Sigmoid colon (tissue), 4 donors: ENCODE measurements around the gene ANKRD44.

Source experiments
- EP300 ChIP-seq, 4 donors: sonication (generic); formaldehyde crosslinking; IDR thresholded peaks; one replicate each; pipeline ENCODE4 v1.6.1; 2017; ENCODE audit warnings: antibody characterized with exemption in 4 of 4
- POLR2A ChIP-seq, 2 donors: fragments of 450-650 bp; IDR thresholded peaks; one replicate each; pipeline ENCODE4 v1.6.1; 2016; ENCODE audit warnings: antibody characterized with exemption in 2 of 2, mild to moderate bottlenecking in 2 of 2, moderate library complexity in 2 of 2
- TF ChIP-seq, protein P1 (sequence below), 4 experiments: fragments of 450-650 bp in 3 of 4; fragments of 200-600 bp in 1 of 4; IDR thresholded peaks; one replicate each; pipeline ENCODE4 v1.5.1; 2016 to 2019; ENCODE audit warnings: antibody characterized with exemption in 4 of 4, mild to moderate bottlenecking in 3 of 4, moderate library complexity in 2 of 4

DNA sequence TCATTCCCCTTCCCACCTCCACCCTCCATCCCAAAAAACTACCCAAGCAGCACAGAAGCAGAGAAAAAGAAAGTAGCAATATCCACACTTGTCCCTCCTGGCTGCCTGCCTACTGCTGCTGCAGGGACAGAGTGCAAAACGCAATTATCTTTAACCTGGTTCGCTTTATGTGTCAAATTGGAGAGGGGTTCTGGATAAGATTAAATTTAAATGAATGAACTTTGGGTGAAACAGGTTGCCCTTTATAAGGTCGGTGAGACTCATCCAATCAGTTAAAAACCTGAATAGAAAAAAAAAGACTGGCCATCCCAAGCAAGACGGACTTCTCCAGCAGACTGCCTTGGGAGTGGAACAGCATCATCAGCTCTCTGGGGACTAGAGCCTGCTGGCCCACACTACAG is 62.6 kb downstream of the ANKRD44 start:
- TF ChIP-seq, protein P1, sequence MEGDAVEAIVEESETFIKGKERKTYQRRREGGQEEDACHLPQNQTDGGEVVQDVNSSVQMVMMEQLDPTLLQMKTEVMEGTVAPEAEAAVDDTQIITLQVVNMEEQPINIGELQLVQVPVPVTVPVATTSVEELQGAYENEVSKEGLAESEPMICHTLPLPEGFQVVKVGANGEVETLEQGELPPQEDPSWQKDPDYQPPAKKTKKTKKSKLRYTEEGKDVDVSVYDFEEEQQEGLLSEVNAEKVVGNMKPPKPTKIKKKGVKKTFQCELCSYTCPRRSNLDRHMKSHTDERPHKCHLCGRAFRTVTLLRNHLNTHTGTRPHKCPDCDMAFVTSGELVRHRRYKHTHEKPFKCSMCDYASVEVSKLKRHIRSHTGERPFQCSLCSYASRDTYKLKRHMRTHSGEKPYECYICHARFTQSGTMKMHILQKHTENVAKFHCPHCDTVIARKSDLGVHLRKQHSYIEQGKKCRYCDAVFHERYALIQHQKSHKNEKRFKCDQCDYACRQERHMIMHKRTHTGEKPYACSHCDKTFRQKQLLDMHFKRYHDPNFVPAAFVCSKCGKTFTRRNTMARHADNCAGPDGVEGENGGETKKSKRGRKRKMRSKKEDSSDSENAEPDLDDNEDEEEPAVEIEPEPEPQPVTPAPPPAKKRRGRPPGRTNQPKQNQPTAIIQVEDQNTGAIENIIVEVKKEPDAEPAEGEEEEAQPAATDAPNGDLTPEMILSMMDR (IDR thresholded peaks at IDR 0.05): no peak
- TF ChIP-seq POLR2A (IDR thresholded peaks at IDR 0.05): no peak
- TF ChIP-seq EP300 (IDR thresholded peaks at IDR 0.05): no peak
